Peyer's patch (tissue), 4 donors: ENCODE data around the gene ZNF598.

ENCODE experiments used
- POLR2A ChIP-seq, 2 donors: fragments of 450-650 bp; IDR thresholded peaks; one replicate each; pipeline ENCODE4 v1.5.1; 2017; ENCODE audit warnings: antibody characterized with exemption in 2 of 2, mild to moderate bottlenecking in 2 of 2, moderate library complexity in 2 of 2
- TF ChIP-seq, protein P1 (sequence below), 6 experiments: fragments of 450-650 bp in 4 of 6; fragments of 200-600 bp in 2 of 6; sonication (generic) in 1 of 6; IDR thresholded peaks; one replicate each; pipeline ENCODE4 v1.5.1; 2017 to 2019; ENCODE audit warnings: antibody characterized with exemption in 6 of 6, mild to moderate bottlenecking in 3 of 6, moderate library complexity in 1 of 6

DNA sequence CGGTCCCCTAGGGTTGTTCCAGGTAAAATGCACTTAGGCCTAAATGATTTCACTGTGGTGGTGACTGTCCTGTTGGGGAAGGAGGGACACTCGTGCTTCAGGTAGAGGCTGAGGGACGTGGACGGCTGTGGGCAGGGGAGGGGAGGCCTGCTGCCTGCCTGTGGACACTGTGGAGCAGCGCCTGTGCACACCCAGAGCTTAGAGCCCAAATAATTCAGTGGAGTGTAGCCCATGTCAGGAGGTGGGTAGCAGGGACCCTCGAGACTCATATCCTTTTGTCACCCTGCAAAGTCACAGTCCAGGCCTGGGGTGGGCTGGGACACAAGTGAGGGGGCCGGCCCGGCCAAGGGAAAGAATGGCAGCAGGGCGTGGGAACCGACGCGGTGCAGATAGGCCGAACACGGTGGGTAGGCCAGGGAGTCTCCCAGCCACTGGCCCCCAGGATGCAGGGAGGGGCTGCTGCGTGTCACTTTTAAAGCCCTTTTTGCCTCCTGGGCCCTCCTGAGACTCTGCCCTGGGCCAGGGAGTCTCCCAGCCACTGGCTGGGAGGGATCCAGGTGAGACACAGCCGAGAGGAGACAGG lies 16.3 kb upstream of the ZNF598 start:
- TF ChIP-seq, protein P1, sequence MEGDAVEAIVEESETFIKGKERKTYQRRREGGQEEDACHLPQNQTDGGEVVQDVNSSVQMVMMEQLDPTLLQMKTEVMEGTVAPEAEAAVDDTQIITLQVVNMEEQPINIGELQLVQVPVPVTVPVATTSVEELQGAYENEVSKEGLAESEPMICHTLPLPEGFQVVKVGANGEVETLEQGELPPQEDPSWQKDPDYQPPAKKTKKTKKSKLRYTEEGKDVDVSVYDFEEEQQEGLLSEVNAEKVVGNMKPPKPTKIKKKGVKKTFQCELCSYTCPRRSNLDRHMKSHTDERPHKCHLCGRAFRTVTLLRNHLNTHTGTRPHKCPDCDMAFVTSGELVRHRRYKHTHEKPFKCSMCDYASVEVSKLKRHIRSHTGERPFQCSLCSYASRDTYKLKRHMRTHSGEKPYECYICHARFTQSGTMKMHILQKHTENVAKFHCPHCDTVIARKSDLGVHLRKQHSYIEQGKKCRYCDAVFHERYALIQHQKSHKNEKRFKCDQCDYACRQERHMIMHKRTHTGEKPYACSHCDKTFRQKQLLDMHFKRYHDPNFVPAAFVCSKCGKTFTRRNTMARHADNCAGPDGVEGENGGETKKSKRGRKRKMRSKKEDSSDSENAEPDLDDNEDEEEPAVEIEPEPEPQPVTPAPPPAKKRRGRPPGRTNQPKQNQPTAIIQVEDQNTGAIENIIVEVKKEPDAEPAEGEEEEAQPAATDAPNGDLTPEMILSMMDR (IDR thresholded peaks at IDR 0.05): no peak
- no peak for TF ChIP-seq POLR2A (IDR thresholded peaks at IDR 0.05)
